GM10266 (cell line): Measurements from ENCODE around the gene GASK1A.

Experiments used
- DNase-seq: peaks from one replicate; pipeline ENCODE4 v3.0.0; 2012; ENCODE audit errors: extremely low spot score
- TF ChIP-seq, protein P1 (sequence below): IDR thresholded peaks from 2 replicates; pipeline ENCODE4 v1.5.1; 2012; ENCODE audit warnings: mild to moderate bottlenecking, low read depth; ENCODE audit not compliant: control insufficient read depth, insufficient read depth; ENCODE audit errors: missing control alignments

Gene GASK1A

DNA sequence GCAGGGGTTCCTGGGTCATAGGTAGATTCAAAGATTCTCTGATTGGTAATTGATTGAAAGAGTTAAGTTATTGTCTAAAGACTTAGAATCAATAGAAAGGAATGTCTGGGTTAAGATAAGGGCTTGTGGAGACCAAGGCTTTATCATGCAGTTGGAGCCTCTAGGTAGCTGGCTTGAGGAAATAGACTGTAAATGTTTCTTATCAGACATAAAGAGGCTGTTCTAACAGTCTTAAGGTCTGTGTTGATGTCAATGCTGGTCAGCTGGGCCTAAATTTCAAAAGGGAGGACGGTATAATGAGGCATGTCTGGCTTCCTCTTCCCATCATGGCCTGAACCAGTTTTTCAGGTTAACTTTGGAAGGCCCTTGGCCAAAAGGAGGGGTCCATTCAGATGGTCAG, 48.9 kb downstream of the GASK1A start:
- TF ChIP-seq, protein P1, sequence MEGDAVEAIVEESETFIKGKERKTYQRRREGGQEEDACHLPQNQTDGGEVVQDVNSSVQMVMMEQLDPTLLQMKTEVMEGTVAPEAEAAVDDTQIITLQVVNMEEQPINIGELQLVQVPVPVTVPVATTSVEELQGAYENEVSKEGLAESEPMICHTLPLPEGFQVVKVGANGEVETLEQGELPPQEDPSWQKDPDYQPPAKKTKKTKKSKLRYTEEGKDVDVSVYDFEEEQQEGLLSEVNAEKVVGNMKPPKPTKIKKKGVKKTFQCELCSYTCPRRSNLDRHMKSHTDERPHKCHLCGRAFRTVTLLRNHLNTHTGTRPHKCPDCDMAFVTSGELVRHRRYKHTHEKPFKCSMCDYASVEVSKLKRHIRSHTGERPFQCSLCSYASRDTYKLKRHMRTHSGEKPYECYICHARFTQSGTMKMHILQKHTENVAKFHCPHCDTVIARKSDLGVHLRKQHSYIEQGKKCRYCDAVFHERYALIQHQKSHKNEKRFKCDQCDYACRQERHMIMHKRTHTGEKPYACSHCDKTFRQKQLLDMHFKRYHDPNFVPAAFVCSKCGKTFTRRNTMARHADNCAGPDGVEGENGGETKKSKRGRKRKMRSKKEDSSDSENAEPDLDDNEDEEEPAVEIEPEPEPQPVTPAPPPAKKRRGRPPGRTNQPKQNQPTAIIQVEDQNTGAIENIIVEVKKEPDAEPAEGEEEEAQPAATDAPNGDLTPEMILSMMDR: no peak
- no peak for DNase-seq

DNA sequence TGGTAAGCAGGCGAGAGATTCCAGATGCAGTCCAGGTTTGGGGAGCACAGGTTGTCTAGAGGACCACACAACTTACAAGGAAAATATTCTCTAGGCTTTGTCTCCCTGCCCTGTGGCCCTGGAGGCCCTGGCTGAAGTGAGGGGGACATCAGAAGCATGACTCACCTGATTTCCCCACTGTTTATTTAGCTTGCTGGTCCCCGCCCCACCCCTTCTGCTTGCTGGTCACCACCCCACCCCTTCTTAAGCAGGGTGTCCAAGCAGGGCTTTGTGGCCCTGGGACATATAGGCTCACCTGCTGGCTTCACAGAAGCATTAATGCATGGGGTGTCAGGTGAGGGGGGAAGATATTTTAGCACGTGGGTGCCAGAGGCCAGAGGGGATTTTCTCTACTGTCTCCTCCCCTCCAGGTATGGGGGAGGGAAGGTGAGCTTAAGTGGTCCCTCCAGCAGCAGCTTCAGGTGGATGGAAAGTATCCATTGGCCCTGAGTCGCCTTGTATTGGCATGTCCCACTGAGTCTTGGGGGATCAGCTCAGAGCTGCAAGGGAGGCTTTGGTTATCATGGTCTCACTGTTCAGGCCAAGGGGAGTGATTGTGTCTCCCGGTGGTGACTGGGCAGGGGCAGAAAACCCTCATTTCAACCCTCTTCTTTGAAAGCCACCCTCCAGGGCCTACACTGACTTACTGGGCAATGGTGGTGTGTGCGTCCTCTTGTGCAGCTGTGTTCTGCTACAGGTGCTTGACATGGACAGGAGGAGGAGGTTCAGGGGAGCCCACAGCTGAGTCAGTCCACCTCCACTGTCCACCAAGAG, 49.8 kb downstream of the GASK1A start:
- TF ChIP-seq, protein P1: no peak
- no peak for DNase-seq

DNA sequence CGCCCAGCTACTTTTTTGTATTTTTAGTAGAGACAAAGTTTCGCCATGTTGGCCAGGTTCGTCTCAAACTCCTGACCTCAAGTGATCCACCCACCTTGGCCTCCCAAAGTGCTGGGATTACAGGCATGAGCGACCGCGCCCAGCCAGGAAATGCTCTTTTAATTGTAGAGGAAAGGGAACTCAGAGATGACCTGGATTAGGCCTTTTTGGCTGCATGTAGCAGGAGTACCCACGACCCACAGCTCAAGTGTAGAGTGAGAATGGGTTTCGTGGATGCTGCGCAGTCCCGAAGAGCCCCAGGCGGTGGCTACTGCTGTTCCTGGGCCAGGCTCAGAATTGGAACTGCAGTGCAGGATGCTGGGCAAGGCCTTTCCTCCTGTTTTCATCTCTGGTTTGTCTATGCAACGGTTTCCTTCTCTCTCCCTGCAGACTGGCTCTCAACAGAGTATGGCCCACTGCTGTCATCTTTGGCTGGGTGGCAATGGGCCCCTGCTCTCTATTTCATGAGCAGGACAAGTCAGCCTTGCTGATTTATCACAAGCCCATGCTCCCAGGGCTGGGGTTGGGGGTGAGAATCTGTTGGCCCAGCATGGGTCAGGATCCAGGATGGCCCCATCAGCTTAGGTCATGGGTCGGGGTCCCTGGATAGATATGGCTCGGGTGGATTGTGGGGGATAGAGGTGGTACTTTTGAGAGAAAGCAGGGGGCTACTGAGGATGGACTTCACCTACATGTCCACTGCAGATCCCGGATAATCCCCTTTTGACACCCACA, 51.2 kb downstream of the GASK1A start:
- TF ChIP-seq, protein P1: no peak
- no peak for DNase-seq

DNA sequence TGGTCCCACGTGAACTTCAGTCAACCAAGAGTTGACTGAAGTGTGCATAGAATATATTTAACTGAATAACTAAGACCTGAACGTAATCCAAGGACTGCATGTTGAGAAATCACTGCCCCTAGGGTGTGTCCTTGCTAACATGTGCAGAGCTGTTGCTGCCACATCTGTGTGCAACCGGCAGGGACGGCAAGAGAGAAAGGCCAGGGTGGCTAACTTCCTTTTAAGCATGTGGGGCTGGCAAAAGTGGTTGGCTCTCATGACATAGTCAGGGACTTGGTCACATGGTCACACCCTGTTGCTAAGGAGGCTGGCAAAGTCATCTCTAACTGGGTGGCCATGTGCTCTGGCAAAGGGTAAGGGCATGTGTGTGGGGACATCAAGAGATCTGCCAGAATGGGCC, 52.4 kb downstream of the GASK1A start:
- no peak for DNase-seq
- TF ChIP-seq, protein P1: no peak

- no peak for DNase-seq
- TF ChIP-seq, protein P1: no peak
Observed at GRCh38 chr3:43031889-43032545, 52.9 kb downstream of the GASK1A start.

DNA sequence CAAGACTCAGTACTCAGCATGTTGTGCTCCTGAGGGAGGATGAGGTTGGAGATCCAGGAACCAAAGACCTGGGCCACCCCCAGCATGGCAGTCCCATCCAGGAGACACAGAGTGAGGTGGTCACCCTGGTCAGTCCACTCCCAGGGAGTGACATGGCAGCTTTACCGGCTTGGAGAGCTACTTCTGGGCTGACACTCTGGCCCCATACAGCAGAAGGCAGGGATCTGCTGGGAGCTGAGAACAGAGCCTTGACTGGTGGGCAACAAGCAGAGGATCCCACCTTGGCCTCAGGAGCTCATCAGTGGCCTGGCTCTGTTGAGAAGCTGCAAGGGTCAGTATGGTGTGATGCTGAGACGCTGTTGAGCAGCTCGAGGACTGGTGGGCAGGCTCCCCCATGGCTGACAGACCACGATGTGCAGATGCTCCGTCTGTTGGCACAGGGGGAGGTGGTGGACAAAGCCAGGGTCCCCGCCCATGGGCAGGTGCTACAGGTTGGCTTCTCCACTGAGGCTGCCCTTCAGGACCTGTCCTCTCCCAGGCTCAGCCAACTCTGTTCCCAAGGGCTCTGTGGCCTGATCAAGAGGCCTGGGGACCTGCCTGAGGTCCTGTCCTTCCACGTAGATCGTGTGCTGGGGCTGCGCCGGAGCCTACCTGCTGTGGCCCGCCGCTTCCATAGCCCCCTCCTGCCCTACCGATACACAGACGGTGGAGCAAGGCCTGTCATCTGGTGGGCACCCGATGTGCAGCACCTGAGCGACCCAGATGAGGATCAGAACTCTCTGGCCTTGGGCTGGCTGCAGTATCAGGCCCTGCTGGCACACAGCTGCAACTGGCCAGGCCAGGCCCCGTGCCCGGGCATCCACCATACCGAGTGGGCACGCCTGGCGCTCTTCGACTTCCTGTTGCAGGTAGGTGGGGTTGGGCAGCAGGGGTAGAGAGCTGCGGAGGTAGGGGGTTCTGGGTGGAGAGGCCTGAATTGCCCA, 53.8 kb downstream of the GASK1A start:
- TF ChIP-seq, protein P1: no peak

More for the DNA sequence above, 53.8 kb downstream of the GASK1A start:
- no peak for DNase-seq
